OCI-M2 (cell line): Measurements from ENCODE around the gene WDR19.

ENCODE experiments used
- DNase-seq: peaks from one replicate; lab custom pipeline; 2025; ENCODE audit not compliant: unreplicated experiment; lab: John Stamatoyannopoulos, UW

The WDR19 gene

GRCh38 chr4:39295784-39296183, 113.5 kb downstream of the WDR19 start:
- DNase-seq: no peak

GRCh38 chr4:39302901-39303300, 120.6 kb downstream of the WDR19 start:
- DNase-seq: no peak

GRCh38 chr4:39303871-39304270, 121.5 kb downstream of the WDR19 start:
- DNase-seq: no peak

- DNase-seq: no peak
These were observed 122.3 kb downstream of the WDR19 start for GRCh38 chr4:39304651-39305050.

- no peak for DNase-seq
These were observed 123.8 kb downstream of the WDR19 start for GRCh38 chr4:39305912-39306677.

DNA sequence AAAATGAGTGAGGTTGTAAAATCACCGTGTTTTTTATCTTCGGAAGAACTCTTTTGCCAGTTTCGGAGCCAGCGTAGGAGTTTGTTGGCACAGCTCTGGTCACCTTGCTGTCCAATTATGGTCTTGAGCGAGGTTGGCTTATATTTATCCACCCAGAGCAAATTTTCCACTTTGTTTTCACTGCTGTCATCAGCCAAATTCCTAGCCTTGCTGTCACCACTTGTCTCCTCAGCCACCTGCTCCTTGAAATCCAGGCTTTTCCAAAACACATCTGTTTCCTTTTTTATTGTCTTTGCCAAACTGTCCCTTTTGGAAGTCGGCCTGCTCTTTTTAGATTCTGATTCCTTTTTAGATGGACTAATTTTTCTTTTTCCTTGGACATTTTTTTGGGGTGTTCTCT, 126.3 kb downstream of the WDR19 start:
- DNase-seq: no peak

DNA sequence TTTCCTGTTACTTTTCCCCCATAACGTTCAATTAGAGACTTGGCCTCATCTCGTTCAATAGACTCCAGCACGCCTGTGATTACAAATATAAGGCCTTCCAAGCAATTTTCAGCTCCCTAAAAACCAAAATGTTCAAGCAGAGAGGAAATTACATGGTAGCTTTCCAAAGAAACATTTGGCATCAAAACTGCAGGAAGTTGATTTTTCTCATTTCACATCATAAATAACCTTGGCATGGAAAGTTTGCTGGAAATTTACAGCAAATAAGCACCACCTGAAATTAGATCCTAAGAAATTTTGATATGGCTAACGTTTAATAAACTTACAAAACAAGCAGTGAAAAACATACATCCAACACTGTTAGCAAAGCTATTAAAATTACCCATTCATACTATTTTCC, 130.5 kb downstream of the WDR19 start:
- DNase-seq: no peak

GRCh38 chr4:39319676-39320075, 137.3 kb downstream of the WDR19 start:
- no peak for DNase-seq

DNA sequence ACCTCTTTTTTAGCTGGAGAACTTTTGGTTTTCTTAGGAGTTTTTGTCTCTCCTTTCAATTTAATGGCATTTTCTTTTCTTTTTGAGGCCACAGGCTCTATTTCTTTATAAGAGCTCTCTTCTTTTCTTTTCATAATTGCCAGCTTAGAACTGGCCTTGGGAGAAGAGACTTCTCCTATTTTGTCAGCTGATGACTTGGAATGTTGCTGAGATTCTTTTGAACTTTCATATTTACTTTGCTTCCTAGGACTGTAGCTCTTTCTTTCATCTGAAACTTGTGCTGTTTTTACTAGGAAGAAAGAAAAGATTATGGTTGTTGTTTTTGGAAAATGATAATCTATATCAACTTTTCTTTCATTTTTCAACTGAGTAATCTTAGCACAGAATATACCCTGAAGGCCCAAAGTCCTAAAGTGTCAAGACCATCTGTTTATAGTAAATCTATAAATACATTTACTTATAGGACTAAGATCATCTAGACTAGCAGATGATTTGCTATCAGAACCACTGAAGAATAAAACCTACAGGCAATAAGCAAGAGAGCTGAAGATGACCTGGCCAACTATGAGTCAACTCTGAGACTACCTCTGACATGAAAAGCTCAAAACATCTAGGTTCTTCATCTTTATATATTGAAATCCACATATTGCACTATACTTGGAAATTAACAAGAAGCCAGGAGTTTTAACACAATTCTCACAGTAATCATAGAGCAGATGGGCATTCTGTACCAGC, 138.2 kb downstream of the WDR19 start:
- DNase-seq: no peak

- DNase-seq: no peak
These were observed 141.5 kb downstream of the WDR19 start for GRCh38 chr4:39323821-39324220.

DNA sequence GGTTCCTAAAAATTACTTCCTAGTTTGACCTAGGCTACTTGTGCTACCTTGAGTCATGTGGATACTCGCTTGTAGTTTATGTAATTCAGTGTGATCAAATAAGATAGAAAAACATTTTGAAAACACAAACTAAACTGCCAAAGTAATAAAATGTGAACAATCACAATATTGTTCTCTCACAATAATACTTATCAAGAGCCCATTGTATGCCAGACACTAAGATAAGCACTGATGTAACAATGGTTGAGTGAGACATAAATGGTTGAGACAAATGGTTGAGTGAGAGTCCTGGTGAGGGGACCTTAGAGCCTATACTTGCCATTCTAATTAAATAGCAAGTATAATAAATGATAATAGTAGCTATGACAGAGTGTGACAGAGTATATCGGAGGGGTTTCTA, 142.1 kb downstream of the WDR19 start:
- DNase-seq: no peak

GRCh38 chr4:39324897-39325613, 142.7 kb downstream of the WDR19 start:
- no peak for DNase-seq

GRCh38 chr4:39326468-39326977, 144.2 kb downstream of the WDR19 start:
- no peak for DNase-seq

DNA sequence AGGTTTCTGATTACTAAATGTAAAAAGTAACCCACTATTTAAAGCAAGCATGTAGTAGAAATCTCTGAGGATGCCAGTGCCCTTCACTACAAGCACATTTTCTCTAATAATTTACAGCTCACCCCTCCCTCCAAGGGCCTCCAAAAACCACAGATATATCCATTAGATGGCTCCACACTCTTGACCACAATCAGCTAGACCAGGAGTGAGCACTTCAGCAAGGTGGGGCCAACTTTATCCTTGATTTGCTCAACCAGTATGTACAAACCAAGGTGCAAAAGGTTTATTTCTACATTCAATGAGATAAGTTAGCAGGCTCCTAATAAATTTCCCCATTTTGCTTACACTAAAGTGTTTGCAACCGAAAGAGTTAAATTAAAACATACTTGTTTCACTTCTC, 148.0 kb downstream of the WDR19 start:
- DNase-seq: no peak

DNA sequence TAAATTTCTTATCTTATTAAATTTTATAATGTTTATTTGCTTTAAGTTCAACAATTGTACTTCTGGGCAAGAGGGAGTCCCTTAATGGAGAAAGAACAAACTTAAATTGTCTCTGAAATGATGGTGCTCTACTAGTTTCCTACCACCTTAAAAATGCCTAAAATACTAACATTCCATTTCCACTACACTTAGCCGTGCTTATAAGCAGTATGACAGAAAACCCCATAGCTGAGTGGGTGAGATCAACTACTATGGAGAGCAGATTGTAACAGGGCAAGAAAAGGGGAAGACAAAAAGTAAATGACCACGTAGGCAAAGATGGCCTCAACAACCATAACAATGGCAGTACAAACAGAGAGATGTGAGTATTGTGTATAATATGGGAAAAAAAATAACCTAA, 148.9 kb downstream of the WDR19 start:
- no peak for DNase-seq
